IMR-90 (cell line): ENCODE measurements around the gene SLC25A30.

Source experiments
- CEBPB ChIP-seq: IDR thresholded peaks from 2 replicates; pipeline ENCODE4 v1.6.1; 2012; ENCODE audit warnings: low read depth, low read length, improper control_type of control experiment
- CTCF ChIP-seq: conservative IDR thresholded peaks from 2 replicates; pipeline ENCODE4 v1.5.1; 2012; ENCODE audit warnings: mild to moderate bottlenecking, low read depth, low read length, improper control_type of control experiment
- MAFK ChIP-seq: IDR thresholded peaks from 2 replicates; pipeline ENCODE4 v1.6.1; 2012; ENCODE audit warnings: low read depth, low read length, improper control_type of control experiment
- MAZ ChIP-seq: IDR thresholded peaks from 2 replicates; pipeline ENCODE4 v1.6.1; 2012; ENCODE audit warnings: low read depth, mild to moderate bottlenecking, low read length, improper control_type of control experiment, moderate library complexity, borderline replicate concordance
- MXI1 ChIP-seq: IDR thresholded peaks from 2 replicates; pipeline ENCODE4 v1.6.1; 2012; ENCODE audit warnings: low read depth, mild to moderate bottlenecking, low read length, moderate library complexity, borderline replicate concordance
- NFE2L2 ChIP-seq: fragments of 150-350 bp; IDR thresholded peaks from 2 replicates; pipeline ENCODE4 v1.6.1; 2016; ENCODE audit warnings: low read depth, mild to moderate bottlenecking, low read length
- POLR2A ChIP-seq: IDR thresholded peaks from 2 replicates; pipeline ENCODE4 v1.6.1; 2012; ENCODE audit warnings: mild to moderate bottlenecking, low read depth, low read length
- RCOR1 ChIP-seq: IDR thresholded peaks from 2 replicates; pipeline ENCODE4 v1.6.1; 2012; ENCODE audit warnings: mild to moderate bottlenecking, low read length, improper control_type of control experiment; ENCODE audit not compliant: insufficient replicate concordance
- SMC3 ChIP-seq: fragments of 150-350 bp; IDR thresholded peaks from 2 replicates; pipeline ENCODE4 v1.6.1; 2016; ENCODE audit warnings: low read depth, mild to moderate bottlenecking, antibody characterized with exemption, low read length, moderate library complexity

GRCh38 chr13:45372189-45373161 is 45.7 kb downstream of the SLC25A30 start:
- no peak for TF ChIP-seq CTCF
- TF ChIP-seq MAZ: no peak
- no peak for TF ChIP-seq SMC3
- TF ChIP-seq POLR2A: no peak
- no peak for TF ChIP-seq RCOR1
- TF ChIP-seq CEBPB: no peak
- no peak for TF ChIP-seq MAFK
- TF ChIP-seq MXI1: no peak
- no peak for TF ChIP-seq NFE2L2
